Glomerular visceral epithelial cell (primary cell): ENCODE data around the gene NSD1.
A peak's percentile ranks its signal among the peaks of the same experiment; 100 is the strongest.
"Not testable (repeated sequence)": the region's sequence is repeated elsewhere in the genome, so short reads cannot be mapped to it uniquely, and the experiment has no call there.

Experiments used
- DNase-seq: peaks from one replicate; pipeline ENCODE4 v3.0.0-alpha.2; 2016; ENCODE audit errors: extremely low spot score

Gene NSD1

DNA sequence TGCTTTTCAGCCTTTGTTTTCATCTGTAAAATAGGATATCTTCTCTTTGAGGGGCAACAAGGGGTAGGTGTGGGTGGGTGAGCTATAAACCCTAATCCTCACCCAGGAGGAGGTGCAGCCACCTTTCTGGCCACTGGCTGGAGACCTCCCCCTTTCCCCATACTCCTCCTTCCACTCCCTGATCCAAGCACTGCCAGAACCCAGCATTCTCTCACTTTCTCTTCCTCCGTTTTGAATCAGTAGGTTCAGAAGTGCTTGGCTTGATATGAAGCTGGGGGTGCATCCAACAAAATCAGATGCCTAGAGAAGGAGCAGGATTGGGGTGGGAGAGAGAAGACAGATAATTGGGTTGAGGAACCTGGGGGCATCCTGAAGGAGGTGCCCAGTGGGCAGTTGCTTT, 6.8 kb upstream of the NSD1 start:
- DNase-seq = no peak

- DNase-seq = peak; percentile 58
Observed at GRCh38 chr5:177128551-177128981, 5.0 kb upstream of the NSD1 start.

DNA sequence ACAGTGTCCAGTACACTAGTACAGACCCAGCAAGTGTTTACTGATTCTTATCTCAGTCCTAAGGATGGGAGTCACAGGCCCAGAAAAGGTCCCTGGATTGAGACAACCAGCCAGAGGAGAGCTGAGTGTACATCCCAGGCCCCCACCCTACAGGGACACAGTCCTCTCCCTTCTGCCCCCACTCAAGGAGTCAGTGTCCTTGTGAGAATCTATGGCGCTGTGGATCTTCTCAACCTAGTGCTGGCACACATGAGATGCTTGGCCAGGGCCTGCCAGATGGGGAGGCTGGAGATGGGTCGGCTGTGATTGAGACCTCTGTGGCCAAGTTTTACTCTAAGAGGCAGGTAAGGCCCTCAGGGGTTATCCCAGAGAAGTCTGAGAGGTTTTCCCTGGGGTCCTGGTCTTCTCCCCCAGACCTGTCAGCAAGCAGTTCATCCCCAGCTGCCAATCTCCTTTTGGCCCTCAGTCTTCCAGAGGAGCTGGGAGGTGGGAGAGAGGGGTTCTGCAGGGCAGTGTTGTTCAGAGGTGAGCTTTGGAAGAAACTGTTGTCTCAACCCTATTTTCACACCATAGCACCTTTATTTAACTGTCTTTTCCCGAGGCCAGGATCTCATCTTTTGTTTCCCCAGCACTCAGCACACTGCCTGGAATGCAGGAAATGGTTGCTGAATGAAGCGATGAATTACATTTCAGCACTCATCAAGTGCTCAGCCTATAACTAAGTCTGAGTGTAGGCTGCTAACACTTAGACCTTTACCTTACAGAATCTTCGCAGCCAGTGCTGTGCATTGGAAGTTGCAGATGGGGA, 3.2 kb upstream of the NSD1 start:
- no peak for DNase-seq

GRCh38 chr5:177131019-177131320, 2.6 kb upstream of the NSD1 start:
- DNase-seq = no peak

DNA sequence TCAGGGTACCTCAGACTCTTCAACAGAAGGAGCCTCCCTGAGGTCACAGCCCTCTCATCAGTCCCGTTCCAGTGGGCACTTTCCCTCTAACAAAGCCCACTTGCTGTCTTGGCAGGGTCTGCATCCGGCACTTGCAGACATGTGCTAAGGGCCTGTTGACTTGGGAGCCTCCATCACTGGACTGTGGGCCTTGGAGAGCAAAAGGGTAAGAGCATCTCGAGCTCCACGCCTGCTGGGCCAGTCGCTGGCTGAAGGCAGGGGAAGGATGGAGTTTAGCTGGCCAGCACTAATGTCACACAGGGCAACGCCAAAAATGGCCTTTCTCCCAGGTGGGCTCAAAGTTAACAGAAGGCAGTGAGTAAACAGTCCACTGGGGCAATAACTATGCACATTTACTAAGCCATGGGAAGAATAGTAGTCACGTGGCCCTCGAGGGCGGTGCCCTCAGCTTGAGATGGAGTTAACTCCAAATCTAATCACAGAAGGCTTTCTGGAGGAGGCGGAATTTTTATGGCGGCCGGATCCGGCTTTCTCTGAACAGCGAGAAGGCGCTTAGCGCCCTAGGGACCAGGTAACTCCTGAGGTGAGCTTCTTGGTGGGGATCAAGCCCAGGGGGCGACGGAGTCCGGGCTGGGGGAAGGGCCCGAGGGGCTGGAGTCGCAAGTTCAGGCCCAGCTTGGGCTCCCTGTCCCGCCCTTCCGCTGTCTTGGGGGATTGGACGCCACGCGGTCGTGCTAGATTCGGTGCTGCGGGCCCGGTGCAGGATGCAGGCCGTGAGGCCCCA, 2.0 kb upstream of the NSD1 start:
- no peak for DNase-seq

DNA sequence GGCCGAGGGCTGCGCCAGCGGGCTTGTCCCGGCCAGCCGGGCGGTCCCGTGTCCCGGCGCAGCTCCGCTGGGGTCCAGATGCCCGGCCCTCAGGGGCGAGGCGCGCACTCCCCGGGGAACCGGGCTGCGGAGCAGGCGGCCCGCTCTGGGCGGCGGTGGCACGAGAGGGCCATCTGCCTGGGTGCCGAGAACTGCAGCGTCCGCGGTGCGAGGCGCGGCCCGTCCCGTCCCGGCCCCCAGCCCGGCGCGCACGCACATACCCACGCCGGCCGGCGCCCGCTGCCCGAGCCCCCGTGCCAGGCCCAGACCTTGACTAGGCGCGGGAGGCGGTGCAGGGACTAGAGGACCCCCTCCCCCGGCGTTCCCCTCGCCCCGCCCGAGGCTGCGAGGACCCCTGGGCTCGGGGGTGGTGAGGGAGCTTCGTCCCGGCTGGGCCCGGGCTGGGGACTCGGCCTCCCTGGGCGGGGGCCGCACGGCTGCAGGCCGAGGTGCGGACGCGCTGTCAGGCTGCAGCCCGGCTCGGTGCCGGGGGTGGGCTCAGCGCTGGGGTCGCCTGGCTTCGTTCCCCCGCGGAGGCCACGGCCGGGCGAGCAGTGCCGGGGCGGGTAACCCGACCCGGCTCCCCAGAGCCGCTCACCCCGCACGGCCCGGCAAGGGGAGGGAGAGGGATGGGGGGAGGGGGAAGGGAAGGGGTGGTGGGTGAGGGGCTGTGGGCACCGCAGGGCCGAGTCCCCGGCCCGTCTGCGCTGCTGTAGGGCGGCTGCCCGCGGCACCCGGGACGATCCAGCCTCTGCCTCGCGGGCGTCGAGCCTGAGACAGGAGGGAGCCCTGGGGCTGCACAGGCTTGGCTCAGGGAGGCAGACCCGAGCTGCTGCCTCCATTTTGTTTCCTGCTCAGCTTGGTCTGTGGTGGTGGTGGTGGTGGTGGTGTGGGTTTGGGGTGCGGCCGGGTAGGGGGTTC, 1.2 kb upstream of the NSD1 start:
- no peak for DNase-seq

- peak; percentile 58 for DNase-seq
Observed at GRCh38 chr5:177133853-177134696, 502 bp downstream of the NSD1 start.

- peak; percentile 18 for DNase-seq
Observed at GRCh38 chr5:177134697-177135225, 1.2 kb downstream of the NSD1 start.

DNA sequence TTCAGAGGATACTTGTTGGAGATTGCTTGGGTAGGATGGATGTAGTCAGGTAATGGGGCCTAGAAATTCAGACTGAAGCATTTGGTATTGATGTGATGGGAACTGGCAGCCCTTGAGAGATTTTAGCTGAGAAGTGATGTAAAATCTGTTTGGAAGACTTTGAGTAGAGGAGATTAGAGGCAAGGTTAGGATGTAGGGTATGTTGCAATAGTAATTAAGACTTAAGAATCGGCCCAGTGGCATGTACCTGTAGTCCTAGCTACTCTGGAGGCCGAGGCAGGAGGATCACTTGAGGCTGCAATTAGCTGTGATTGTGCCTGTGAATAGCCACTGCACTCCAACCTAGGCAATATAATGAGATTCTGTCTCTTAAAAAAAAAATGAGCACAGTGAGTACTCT, 6.7 kb downstream of the NSD1 start:
- no peak for DNase-seq

DNA sequence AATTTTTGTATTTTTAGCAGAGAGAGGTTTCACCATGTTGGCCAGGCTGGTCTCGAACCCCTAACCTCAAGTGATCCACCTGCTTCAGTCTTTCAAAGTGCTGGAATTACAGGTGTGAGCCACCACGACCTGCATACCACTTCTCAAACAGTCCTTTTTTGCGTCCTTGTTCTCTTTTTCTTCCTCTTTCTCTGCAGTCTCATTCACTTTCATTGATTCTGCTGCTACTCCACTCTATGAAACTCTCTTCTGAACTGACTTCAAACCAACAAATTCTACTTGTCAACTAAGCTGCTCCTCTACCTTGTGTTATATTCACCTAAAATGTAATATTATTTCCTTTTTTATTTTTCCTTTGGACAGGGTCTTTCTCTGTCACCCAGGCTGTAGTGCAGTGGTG, 7.9 kb downstream of the NSD1 start:
- no peak for DNase-seq

GRCh38 chr5:177142098-177142611, 8.6 kb downstream of the NSD1 start:
- DNase-seq = no peak

- no peak for DNase-seq
Observed at GRCh38 chr5:177142778-177143177, 9.2 kb downstream of the NSD1 start.

DNA sequence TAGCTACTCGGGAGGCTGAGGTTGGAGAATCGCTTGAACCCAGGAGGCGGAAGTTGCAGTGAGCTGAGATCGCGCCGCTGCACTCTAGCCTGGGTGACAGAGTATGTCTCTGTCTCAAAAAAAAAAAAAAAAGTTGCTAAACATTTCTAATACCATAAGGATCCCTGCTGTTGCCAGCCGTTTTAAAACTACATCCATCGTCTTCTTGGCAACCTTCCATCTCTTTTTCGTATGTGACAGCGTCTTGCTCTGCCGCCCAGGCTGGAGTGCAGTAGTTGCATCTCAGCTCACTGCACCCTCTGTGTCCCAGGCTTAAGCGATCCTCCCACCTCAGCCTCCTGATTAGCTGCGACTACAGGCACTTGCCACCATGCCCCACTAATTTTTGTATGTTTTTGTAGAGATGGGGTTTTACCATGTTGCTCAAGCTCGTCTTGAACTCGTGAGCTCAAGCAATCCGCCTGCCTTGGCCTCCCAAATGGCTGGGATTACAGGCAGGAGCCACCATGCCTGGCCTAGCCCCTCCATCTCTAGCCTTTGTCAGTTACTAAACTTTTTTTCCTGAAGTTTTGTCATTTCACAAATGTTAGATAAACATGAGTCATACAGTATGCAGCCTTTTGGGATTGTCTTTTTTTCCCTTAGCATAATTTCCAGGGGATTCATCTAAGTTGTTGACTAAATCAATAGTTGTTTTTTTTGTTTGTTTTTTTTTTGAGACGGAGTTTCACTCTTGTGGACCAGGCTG, 13.5 kb downstream of the NSD1 start:
- no peak for DNase-seq

DNA sequence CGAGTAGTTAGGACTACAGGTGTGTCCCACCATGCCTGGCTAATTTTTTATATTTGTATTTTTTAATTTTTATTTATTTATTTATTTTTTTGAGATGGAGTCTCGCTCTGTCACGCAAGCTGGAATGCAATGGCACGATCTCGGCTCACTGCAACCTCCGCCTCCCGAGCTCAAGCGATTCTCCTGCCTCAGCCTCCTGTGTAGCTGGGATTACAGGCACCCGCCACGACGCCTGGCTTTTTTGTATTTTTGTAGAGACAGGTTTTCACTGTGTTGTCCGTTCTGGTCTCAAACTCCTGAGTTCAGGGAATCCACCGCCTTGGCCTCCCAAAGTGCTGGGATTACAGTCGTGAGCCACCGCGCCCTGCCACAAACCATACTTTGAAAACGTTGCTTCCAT, 16.5 kb downstream of the NSD1 start:
- DNase-seq = not testable (repeated sequence)

- DNase-seq = no peak
Observed at GRCh38 chr5:177154003-177154643, 20.6 kb downstream of the NSD1 start.

GRCh38 chr5:177162379-177162778, 28.8 kb downstream of the NSD1 start:
- DNase-seq = peak; percentile 11

- no peak for DNase-seq
Observed at GRCh38 chr5:177163500-177163899, 29.9 kb downstream of the NSD1 start.

- no peak for DNase-seq
Observed at GRCh38 chr5:177169271-177169670, 35.7 kb downstream of the NSD1 start.

DNA sequence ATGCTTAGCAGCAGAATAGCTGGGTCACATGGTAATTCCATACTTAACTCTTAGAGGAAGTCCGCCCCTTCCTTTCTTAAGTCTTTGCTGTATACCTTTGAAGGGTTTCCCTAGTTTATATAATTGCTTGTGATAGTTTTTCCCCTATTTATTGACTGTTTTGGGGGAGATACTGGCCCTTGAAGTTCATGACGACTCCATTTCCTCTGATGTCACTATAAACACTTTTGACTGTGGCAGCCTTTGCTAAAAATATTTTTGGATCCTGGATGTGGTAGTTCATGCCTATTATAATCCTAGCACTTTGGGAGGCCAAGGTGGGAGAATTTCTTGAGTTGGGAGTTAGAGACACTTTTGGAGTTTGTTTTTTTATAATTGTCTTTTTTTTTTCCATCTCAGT, 38.4 kb downstream of the NSD1 start:
- DNase-seq = no peak

DNA sequence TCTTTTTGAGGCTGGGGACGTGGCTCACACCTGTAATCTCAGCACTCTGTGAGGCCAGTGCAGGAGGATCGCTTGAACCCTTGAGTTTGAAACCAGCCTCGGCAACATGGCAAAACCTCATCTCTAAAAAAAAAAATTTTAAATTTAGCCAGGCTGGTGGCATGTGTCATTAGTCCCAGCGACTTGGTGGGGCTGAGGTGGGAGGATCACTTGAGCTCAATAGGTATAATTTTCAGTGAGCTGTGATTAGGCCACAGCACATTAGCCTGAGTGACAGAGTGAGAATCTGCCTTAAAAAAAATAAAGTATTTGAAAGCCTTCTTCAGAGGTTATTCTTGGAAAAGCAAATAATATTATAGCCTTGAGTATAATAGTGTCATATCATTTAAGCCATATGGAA, 41.8 kb downstream of the NSD1 start:
- no peak for DNase-seq
